ENCODE measurements around the gene PTPRA. TPM values are rescaled to one million over a fixed set of nuclear protein-coding genes. Genes with fewer than 3 reads are reported as not detected.
A peak's percentile ranks its signal among the peaks of the same experiment; 100 is the strongest.

PTPRA gene
- total and polyA plus RNA-seq, 5 donors, result 11.8 to 37.5 (median 34.2) TPM

DNA sequence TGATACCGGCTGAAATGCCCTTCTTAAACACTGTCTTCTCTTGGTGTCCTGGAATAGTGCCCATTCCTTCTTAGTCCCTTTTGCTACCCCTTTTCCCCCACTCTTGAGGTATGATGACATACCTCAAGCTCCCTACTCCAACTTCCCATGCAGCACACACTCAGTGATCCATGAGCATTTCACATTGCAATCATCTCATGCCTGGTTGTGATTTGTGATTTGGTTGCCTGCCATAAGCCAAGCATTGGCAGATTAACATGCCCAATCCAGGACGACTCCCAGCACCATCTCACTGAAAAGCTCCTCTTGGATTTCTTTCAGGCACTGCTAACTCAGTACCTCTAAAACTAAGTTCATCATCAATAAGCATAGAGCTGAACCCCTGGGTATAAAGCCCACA is 14.7 kb upstream of the PTPRA start:
- intact Hi-C loops (cut with DNase I), result loop anchor here in 1 of 4 donors (10.0 kb wide), 1 partner anchor 104 kb away; no protein-coding TSS in a partner anchor
- WGBS, result 84% methylated on average over 2 of the region's 2 CpGs
- H3K9me3 ChIP-seq (ENCODE audit: control insufficient read depth, low read length), result no peaks in the 10 kb centered on the region
- H3K4me3 ChIP-seq (ENCODE audit: low read length), result no peak overlapping the region
- H3K27ac ChIP-seq (ENCODE audit: low read length), result no peak overlapping the region
- DNase-seq (no peak), ATAC-seq (no peak)
- H3K27me3 ChIP-seq (ENCODE audit: control insufficient read depth, insufficient read depth), result no peaks in the 10 kb centered on the region
- H3K4me1 ChIP-seq (ENCODE audit: control insufficient read depth, insufficient read depth, low read length), result peaks cover 2% of the 10 kb centered on the region

DNA sequence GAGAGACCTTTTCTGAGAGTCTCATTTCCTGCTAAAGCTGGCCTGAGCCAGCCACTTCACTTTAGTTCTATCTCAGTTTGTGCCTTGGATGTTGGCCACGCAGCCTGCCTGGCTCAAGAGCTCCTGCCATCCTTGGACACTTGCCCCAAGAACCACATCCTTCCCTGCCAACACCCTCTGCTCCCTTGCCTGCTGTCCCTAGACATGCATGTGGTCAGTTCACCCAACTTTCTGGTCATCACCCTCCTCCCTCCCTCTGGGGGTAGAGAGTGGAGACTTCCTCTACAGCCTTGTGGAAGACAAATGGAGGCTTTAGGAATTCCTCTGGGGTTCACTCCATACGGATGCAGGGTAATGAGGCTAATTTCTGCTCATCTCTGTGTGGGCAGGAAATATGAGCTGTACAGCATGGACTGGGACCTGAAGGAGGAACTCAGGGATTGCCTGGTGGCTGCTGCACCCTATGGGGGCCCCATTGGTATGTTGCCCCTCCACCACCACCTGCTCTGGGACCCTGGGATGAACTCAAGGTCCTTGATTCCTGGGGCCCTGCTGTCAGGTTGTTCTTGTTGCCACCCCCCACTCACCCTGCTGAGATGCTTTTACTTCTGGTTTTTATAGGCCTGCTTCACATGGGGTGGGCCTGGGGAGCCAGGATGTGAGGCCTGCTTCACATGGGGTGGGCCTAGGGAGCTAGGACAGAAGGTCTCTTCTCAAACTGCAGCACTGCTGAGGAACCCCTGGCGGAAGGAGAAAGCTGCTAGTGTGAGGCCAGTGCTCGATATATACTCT is 13.8 kb upstream of the PTPRA start:
- H3K4me3 ChIP-seq (ENCODE audit: low read length), result no peak overlapping the region
- peak in 1 of 2 donors; percentile 28 for ATAC-seq
- no peak overlapping the region for H3K27ac ChIP-seq (ENCODE audit: low read length)
- peaks cover 2% of the 10 kb centered on the region for H3K4me1 ChIP-seq (ENCODE audit: control insufficient read depth, insufficient read depth, low read length)
- peak in 1 of 3 donors; percentile 67 for DNase-seq
- no peaks in the 10 kb centered on the region for H3K9me3 ChIP-seq (ENCODE audit: control insufficient read depth, low read length)
- no peaks in the 10 kb centered on the region for H3K27me3 ChIP-seq (ENCODE audit: control insufficient read depth, insufficient read depth)
- 70% methylated on average over 4 of the region's 4 CpGs for WGBS
- intact Hi-C loops (cut with DNase I), result loop anchor here in 1 of 4 donors (10.0 kb wide), 1 partner anchor 105 kb away; no protein-coding TSS in a partner anchor

DNA sequence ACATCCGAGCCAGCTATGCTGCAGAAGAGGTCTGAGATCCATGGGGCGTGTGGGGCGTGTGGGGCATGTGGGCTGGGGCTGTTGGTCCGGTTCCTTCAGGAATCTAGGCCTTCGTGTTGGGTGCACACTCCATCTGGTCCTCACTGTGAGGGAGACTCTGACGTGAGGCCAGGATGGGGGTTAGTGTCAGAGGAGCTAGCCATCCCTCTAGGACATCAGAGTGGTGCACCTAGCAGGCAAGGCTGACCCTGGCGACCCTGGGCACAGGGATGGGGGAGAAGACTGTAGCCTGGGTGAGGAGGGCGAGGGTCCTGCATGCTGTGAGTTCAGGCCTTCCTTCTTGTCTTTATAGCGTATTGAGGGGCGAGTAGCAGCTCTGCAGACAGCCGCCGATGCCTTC is 8.7 kb upstream of the PTPRA start:
- 95% methylated on average over 12 of the region's 12 CpGs for WGBS
- intact Hi-C loops (cut with DNase I), result no loop called here
- ATAC-seq (no peak), DNase-seq (no peak)
- H3K4me1 ChIP-seq (ENCODE audit: control insufficient read depth, insufficient read depth, low read length), result no peaks in the 10 kb centered on the region
- H3K4me3 ChIP-seq (ENCODE audit: low read length), result no peak overlapping the region
- H3K27me3 ChIP-seq (ENCODE audit: control insufficient read depth, insufficient read depth), result no peaks in the 10 kb centered on the region
- no peak overlapping the region for H3K27ac ChIP-seq (ENCODE audit: low read length)
- no peaks in the 10 kb centered on the region for H3K9me3 ChIP-seq (ENCODE audit: control insufficient read depth, low read length)

DNA sequence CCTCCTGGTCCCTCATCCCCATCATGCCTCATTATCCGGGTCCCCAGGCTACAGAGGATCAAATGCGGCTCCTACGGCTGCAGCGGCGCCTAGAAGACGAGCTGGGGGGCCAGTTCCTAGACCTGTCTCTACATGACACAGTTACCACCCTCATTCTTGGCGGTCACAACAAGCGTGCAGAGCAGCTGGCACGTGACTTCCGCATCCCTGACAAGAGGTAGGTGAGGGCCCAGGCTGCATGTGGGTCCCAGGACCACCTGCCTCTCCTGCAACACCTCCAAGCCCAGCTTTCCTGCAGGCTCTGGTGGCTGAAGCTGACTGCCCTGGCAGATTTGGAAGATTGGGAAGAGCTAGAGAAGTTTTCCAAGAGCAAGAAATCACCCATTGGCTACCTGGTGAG is 8.2 kb upstream of the PTPRA start:
- intact Hi-C loops (cut with DNase I), result no loop called here
- H3K27ac ChIP-seq (ENCODE audit: low read length), result no peak overlapping the region
- no peak for DNase-seq
- no peaks in the 10 kb centered on the region for H3K4me1 ChIP-seq (ENCODE audit: control insufficient read depth, insufficient read depth, low read length)
- ATAC-seq, result no peak
- H3K27me3 ChIP-seq (ENCODE audit: control insufficient read depth, insufficient read depth), result no peaks in the 10 kb centered on the region
- H3K4me3 ChIP-seq (ENCODE audit: low read length), result no peak overlapping the region
- 97% methylated on average over 10 of the region's 10 CpGs for WGBS
- H3K9me3 ChIP-seq (ENCODE audit: control insufficient read depth, low read length), result no peaks in the 10 kb centered on the region

DNA sequence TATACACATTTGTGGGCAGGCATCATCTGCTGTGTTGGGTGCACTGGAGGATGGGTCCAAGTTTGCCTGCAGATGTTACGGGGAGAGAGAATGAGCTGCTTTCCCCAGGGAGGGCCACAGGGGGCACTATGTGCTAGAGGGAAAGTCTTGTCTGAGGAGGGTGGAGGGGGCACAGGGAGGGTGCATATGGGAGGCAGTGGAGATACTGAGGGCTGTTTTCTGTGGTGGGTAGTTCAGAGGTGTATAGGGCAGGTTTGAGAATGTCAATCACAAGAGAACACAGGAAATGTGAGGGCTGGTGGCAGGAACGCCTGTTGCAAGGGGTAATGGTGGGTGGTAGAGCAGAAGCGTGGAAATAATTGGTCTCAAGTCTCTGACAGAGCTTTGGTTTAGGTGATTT is 7.7 kb upstream of the PTPRA start:
- no peak overlapping the region for H3K27ac ChIP-seq (ENCODE audit: low read length)
- ATAC-seq (no peak), DNase-seq (no peak)
- H3K27me3 ChIP-seq (ENCODE audit: control insufficient read depth, insufficient read depth), result no peaks in the 10 kb centered on the region
- WGBS, result 94% methylated on average over 3 of the region's 3 CpGs
- no peaks in the 10 kb centered on the region for H3K9me3 ChIP-seq (ENCODE audit: control insufficient read depth, low read length)
- intact Hi-C loops (cut with DNase I), result no loop called here
- no peaks in the 10 kb centered on the region for H3K4me1 ChIP-seq (ENCODE audit: control insufficient read depth, insufficient read depth, low read length)
- no peak overlapping the region for H3K4me3 ChIP-seq (ENCODE audit: low read length)

DNA sequence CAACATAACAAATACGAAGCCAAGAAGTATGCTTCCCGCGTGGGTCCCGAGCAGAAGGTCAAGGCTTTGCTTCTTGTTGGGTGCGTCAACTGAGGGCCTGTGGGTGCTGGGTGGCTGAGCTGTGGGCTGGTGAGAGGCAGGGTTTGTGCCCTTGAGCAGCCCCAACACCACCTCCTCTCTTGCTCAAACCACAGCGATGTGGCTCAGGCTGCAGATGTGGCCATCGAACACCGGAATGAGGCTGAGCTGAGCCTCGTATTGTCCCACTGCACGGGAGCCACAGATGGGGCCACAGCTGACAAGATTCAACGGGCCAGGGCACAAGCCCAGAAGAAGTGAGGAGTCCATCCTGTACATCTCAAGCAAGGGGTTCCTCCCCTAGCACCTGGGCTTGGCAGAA is 7.0 kb upstream of the PTPRA start:
- Histone ChIP-seq H3K4me3 (ENCODE audit: low read length) (no peak overlapping the region), H3K9me3 (ENCODE audit: control insufficient read depth, low read length) (no peaks in the 10 kb centered on the region), H3K27ac (ENCODE audit: low read length) (no peak overlapping the region), H3K27me3 (ENCODE audit: control insufficient read depth, insufficient read depth) (no peaks in the 10 kb centered on the region), H3K4me1 (ENCODE audit: control insufficient read depth, insufficient read depth, low read length) (no peaks in the 10 kb centered on the region)
- no peak for ATAC-seq
- DNase-seq, result no peak
- 92% methylated on average over 11 of the region's 11 CpGs for WGBS
- intact Hi-C loops (cut with DNase I), result no loop called here

DNA sequence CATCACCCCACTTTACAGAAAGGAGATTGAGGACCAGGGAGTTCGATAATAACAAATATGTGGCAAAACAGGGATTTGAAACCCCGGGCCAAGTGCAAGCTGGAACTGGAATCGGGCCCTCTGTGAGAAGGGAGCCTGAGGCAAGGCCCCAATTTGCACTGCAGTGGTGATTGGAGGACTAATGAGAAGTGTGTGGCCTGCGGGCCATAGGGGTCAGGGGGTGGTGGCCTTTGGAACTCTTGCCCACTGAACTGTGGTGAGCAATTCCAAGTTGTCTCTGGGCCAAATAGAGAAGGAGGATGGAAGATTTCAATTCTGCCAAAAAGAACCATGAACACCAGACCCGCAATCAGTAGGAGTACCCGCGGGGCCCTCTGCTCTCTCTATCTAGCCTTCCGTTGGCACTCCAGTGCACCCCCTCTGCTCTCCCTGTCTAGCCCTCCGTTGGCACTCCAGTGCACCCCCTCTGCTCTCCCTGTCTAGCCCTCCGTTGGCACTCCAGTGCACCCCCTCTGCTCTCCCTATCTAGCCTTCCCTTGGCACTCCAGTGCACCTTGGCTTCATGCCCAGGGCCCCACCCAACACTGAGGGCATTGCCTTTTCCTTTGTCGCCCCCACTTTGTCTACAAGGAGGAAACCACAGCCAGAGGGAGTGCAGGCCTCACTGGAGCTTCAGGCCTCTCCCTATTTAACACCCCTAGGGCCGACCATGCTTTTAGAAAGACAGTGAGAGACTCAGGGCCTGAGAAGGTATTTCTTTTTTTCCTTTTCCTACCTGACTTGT is 6.0 kb upstream of the PTPRA start:
- Histone ChIP-seq H3K27me3 (ENCODE audit: control insufficient read depth, insufficient read depth) (no peaks in the 10 kb centered on the region), H3K4me1 (ENCODE audit: control insufficient read depth, insufficient read depth, low read length) (no peaks in the 10 kb centered on the region), H3K4me3 (ENCODE audit: low read length) (no peak overlapping the region), H3K27ac (ENCODE audit: low read length) (no peak overlapping the region), H3K9me3 (ENCODE audit: control insufficient read depth, low read length) (no peaks in the 10 kb centered on the region)
- DNase-seq (peak in 1 of 3 donors; percentile 64), ATAC-seq (no peak)
- intact Hi-C loops (cut with DNase I), result no loop called here
- 68% methylated on average over 12 of the region's 12 CpGs for WGBS

DNA sequence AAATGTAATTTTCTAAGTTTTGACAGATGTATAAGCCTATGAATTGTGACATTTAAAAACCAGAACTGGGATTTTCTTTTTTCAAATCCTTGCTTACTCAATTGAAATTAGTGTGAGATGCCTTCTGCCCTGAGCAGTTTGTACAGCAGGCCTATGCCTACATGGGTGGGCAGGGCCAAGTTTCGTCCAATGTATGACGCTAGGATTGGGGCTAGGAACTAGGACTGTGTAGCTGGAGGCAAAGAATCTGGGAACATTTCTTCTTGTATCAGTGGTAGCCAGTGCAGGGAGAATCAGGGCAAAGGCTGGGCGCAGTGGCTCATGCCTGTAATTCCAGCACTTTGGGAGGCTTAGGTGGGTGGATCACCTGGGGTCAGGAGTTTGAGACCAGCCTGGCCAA is 3.9 kb upstream of the PTPRA start:
- Histone ChIP-seq H3K9me3 (ENCODE audit: control insufficient read depth, low read length) (no peaks in the 10 kb centered on the region), H3K4me3 (ENCODE audit: low read length) (no peak overlapping the region), H3K27me3 (ENCODE audit: control insufficient read depth, insufficient read depth) (no peaks in the 10 kb centered on the region), H3K27ac (ENCODE audit: low read length) (no peak overlapping the region), H3K4me1 (ENCODE audit: control insufficient read depth, insufficient read depth, low read length) (peaks cover under 1% of the 10 kb centered on the region)
- WGBS, result 91% methylated on average over 3 of the region's 3 CpGs
- intact Hi-C loops (cut with DNase I), result no loop called here
- no peak for DNase-seq
- ATAC-seq, result no peak

DNA sequence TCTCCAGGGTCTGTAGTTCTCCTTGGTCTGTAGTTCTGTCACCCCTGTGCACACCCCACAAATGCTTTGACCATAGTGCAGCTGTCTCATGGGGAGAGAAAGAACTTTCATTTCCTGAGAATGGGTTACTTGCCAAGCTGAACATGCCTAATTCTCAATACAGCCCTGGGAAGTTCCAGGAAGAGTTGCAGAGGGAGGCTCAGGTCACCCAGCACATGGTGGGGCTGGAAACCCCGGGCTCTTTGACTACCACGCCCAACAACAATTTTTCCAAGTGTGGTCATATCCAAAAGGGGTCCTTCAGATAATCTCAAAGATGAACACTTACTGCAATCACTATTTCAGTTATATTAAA is 2.2 kb upstream of the PTPRA start:
- Histone ChIP-seq H3K9me3 (ENCODE audit: control insufficient read depth, low read length) (no peaks in the 10 kb centered on the region), H3K27me3 (ENCODE audit: control insufficient read depth, insufficient read depth) (no peaks in the 10 kb centered on the region), H3K4me1 (ENCODE audit: control insufficient read depth, insufficient read depth, low read length) (peaks cover 3% of the 10 kb centered on the region), H3K27ac (ENCODE audit: low read length) (no peak overlapping the region), H3K4me3 (ENCODE audit: low read length) (no peak overlapping the region)
- DNase-seq (no peak), ATAC-seq (no peak)
- WGBS, result 39% methylated on average over 2 of the region's 2 CpGs
- intact Hi-C loops (cut with DNase I), result loop anchor here in 1 of 4 donors (10.0 kb wide), 1 partner anchor 124 kb away; no protein-coding TSS in a partner anchor

DNA sequence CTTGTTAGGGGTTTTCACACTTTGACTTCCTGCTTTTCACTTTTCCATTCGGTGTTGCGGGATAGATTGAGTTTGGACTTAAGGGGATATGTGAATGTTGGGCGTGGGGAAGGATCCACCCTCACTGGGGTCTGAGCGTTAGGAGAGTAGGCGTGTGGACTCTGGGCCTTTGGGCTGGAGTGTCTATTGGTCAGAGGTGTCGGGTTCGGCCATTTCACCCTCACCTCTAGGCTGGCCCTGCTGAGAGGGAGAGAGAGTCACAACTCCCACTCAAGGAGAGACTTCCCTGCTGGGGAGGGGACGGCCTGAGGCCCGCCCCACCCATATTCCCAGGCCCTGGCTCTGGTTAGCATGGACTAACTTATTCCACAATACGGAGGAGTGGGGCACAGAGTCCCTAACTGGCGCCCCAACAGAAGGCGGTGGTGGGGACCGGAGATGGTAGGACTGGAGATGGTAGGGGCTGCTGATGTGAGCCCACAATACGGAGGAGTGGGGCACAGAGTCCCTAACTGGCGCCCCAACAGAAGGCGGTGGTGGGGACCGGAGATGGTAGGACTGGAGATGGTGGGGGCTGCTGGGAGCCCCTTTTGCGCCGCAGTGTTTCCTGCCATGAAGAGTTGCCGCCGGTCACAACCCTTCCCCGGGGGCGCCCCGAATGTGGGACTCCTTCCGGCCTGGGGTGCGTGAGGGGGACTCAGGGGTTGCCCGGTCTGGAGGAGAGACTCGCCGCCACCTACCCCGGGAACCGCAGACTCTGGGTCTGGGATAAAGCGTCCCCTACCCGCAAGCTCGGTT is 1.4 kb upstream of the PTPRA start:
- Histone ChIP-seq H3K27ac (ENCODE audit: low read length) (no peak overlapping the region), H3K27me3 (ENCODE audit: control insufficient read depth, insufficient read depth) (no peaks in the 10 kb centered on the region), H3K9me3 (ENCODE audit: control insufficient read depth, low read length) (no peaks in the 10 kb centered on the region), H3K4me3 (ENCODE audit: low read length) (peak overlapping the region; percentile 90), H3K4me1 (ENCODE audit: control insufficient read depth, insufficient read depth, low read length) (peaks cover 3% of the 10 kb centered on the region)
- ATAC-seq (peak; percentile 7 to 13), DNase-seq (peak in 1 of 3 donors; percentile 67)
- intact Hi-C loops (cut with DNase I), result loop anchor here in 1 of 4 donors (10.0 kb wide), 1 partner anchor 123 kb away; no protein-coding TSS in a partner anchor
- WGBS, result 19% methylated on average over 34 of the region's 34 CpGs

Measured in right cardiac atrium (tissue), 5 donors.